ENCODE data around the gene MRFAP1.
"Not testable (repeated sequence)": the region's sequence is repeated elsewhere in the genome, so short reads cannot be mapped to it uniquely, and the experiment has no call there.

Gene MRFAP1

GRCh38 chr4:6612961-6613675, 27.4 kb upstream of the MRFAP1 start:
- no peak for DNase-seq

- DNase-seq, result no peak
These were observed 26.5 kb upstream of the MRFAP1 start for GRCh38 chr4:6613676-6614651.

- DNase-seq, result no peak
These were observed 25.7 kb upstream of the MRFAP1 start for GRCh38 chr4:6614701-6615230.

GRCh38 chr4:6616087-6616995, 24.1 kb upstream of the MRFAP1 start:
- DNase-seq, result no peak

GRCh38 chr4:6617246-6617645, 23.2 kb upstream of the MRFAP1 start:
- no peak for DNase-seq

GRCh38 chr4:6618386-6619115, 21.9 kb upstream of the MRFAP1 start:
- DNase-seq, result no peak

- no peak for DNase-seq
These were observed 21.4 kb upstream of the MRFAP1 start for GRCh38 chr4:6619116-6619465.

GRCh38 chr4:6619466-6620255, 20.8 kb upstream of the MRFAP1 start:
- DNase-seq, result no peak

- no peak for DNase-seq
These were observed 20.2 kb upstream of the MRFAP1 start for GRCh38 chr4:6620296-6620695.

- no peak for DNase-seq
These were observed 19.5 kb upstream of the MRFAP1 start for GRCh38 chr4:6620891-6621555.

GRCh38 chr4:6621556-6621927, 18.9 kb upstream of the MRFAP1 start:
- no peak for DNase-seq

- DNase-seq, result no peak
These were observed 17.7 kb upstream of the MRFAP1 start for GRCh38 chr4:6622744-6623143.

- DNase-seq, result no peak
These were observed 15.2 kb upstream of the MRFAP1 start for GRCh38 chr4:6625256-6625655.

- DNase-seq, result no peak
These were observed 14.4 kb upstream of the MRFAP1 start for GRCh38 chr4:6626066-6626465.

GRCh38 chr4:6627832-6628231, 12.7 kb upstream of the MRFAP1 start:
- DNase-seq, result no peak

GRCh38 chr4:6628484-6628883, 12.0 kb upstream of the MRFAP1 start:
- not testable (repeated sequence) for DNase-seq

- no peak for DNase-seq
These were observed 8.4 kb upstream of the MRFAP1 start for GRCh38 chr4:6632125-6632524.

- DNase-seq, result peak; percentile 22
These were observed 7.2 kb upstream of the MRFAP1 start for GRCh38 chr4:6633091-6633906.

- DNase-seq, result no peak
These were observed 5.7 kb upstream of the MRFAP1 start for GRCh38 chr4:6634746-6635145.

All from NCI-H510A (cell line).